H54 (cell line): ENCODE data around the gene INPP5E.

Experiments
- DNase-seq: peaks from one replicate; pipeline ENCODE4 v3.0.0; 2011; ENCODE audit warnings: low spot score, mixed read lengths; ENCODE audit not compliant: insufficient read length
- FAIRE-seq: peaks from 3 replicates; lab custom pipeline; 2011; peaks lifted over from hg19 to GRCh38; lab: Jason Lieb, UNC
- POLR2A ChIP-seq: IDR thresholded peaks from 2 replicates; pipeline ENCODE4 v1.6.1; 2011; ENCODE audit warnings: low read depth, mild to moderate bottlenecking, low read length

INPP5E gene

GRCh38 chr9:136404801-136405136, 34.9 kb downstream of the INPP5E start:
- no peak for FAIRE-seq
- TF ChIP-seq POLR2A, result no peak
- no peak for DNase-seq

DNA sequence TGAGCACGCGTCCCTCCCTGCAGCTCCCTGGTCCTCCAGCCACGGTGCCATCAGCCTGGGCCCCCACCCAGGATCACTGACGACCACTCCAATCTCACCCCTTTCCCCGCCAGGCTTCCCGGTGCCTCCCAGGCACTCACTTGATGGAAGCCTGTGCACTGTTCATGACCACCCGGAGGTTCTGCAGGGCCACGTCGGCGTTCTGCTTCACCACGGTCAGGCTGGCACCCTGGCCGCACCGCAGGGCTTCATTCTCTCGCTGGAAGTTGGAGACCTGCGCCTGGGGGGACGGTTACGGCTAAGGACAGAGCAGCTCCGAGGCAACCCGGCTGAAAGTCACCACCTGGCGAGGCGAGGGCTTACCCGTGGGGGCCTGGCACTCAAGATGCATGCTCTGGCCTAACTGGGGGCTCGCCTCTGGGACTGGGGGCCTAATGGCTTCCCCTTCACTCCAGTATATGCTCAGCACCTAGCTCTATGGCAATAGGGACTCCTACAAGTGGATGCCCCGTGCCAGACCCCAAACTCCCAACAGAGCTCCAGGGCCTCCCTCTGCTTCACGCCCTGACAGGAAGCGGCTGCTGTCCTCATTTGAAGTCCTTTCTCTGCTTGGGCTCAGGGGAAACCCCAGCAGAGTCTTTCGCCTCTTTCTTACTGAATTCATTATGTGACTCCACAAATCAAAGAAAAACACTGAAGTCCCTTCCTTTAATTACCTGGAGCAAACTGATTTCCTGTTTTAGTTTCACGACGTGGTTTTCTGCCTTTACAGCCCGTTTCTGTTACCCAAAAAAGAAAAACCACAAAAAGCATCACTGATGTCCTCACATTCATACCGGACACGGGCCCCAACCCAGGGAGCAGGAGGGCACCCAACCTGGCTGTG, 35.5 kb downstream of the INPP5E start:
- FAIRE-seq (no peak), DNase-seq (no peak)
- no peak for TF ChIP-seq POLR2A

- no peak for DNase-seq
- no peak for TF ChIP-seq POLR2A
- no peak for FAIRE-seq
Measured at GRCh38 chr9:136403538-136403914, 36.1 kb downstream of the INPP5E start.

- DNase-seq, result no peak
- no peak for TF ChIP-seq POLR2A
- FAIRE-seq, result no peak
Measured at GRCh38 chr9:136402067-136402466, 37.6 kb downstream of the INPP5E start.

DNA sequence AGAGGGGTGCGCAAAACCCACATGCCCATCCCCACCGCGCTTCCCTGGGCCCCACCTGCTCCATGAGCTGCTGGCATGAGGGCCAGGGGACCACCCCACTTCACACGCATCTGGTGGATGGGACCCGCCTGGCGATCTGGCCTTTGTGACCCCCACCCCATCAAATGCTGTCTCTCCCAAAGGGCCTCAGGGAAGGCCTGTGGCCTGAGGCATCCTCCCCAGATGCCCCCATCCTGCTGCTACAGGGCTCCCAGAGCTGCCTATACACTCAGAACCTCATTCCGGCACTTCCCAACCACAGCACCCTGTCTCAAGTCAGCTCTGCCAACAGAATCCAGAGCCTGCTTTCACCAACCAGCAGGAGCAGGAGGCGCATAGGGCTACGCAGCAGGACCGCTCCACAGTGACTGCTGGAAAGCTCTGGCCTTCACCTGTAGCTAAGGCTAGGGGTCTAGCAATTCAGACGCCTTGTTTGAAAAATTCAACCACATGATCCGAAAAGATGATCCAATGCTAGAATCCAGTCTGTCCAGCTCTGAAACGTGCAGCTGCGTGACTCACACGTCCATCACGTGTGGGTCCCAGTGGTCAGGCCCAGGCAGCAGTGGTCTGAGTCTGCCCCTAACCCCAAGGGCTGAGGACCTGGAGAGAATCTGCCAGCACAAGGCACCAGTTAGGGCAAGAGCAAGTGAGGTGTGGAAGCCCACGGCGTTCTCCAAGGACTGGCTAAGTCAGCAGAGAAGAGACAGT, 38.3 kb downstream of the INPP5E start:
- no peak for TF ChIP-seq POLR2A
- FAIRE-seq (no peak), DNase-seq (no peak)

DNA sequence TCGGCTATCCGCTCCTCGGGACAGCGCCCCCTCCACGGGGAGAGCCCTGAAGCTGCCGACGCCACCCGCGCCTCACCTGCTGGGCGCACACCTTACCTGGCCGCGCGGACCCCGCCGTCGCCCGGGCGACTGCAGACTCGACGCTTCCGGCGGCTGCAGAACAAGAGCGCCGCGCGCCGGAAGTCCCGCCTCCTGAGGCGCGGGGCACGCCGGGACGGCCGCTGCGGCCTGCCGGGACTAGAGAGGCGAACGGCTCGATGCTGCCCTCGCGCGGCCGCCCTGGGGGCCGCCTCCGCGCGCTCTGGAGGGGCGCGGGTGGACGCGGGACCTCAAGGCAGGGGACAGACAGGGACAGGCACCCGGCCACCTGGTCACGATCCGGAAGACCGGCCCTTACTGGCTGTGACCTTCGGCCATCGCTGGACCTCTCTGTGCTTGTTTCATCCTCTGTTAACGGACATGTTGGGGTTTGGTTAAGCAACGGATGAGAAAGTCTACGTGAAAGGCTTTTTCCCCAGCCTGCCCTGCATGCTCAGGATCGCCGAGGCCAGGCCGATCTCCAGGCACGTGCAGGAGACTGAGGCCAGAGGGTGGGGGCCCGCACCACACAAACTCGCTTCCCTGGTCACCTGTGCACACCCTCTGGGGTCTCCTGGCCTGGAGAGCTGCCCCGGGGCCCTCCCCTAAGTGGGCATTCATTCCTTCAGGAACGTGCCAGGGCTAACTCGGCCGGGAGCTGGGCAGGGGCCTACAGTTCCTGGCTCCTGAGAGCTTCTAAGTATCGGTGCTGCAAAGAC, 39.4 kb downstream of the INPP5E start, which contains the start of gene SNAPC4:
Gene SNAPC4 (minus strand): TSS at position 133 of the 797 bp plus-strand sequence. CDS start 1,742 bp downstream, outside the sequence.
- no peak for FAIRE-seq

DNA sequence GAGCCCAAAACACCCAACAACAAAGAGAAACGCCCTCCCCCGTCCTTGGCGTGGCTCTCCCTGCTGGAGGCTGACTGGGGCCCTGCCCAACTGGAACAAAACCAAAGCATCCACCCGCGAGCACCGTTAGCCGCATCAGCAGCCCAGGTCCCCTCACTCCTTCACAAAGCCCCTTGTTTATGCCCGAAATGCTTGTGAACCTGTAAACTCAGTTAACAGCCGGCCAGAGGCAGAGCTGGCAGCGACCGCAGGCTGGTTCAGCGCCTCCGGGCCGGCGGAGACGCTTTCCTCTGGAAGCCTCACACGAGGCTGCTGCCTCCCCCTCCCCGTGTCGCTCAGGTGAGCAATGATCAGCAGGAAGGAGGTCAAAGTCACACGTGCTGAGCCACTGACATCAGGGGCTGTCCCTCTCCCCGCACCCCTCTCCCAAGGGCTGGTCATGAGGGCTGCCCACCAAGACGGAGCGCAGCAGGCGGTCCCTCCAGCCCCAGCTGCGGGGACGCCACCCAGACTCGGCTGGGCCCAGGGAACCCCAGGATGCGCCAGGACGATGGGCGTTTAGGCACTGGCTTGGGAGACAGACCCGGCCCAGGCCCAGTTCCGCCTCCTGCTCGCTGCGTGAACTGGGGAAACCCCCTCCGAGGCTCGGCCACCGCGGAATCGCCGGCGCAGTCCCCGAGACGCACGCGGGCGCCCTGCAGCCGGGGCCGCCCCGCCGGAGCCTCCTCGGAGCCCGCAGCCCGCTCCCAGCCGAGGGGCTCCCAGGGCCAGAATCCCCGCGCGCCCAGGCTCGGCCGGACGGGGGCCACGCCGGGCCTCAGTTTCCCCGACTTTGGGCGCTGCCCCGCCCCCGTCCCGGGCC, 40.2 kb downstream of the INPP5E start:
- no peak for FAIRE-seq
- no peak for TF ChIP-seq POLR2A

More for the DNA sequence above, 39.4 kb downstream of the INPP5E start, which contains the start of gene SNAPC4:
- peak; percentile 100 for DNase-seq
- peak; percentile 88 for TF ChIP-seq POLR2A

DNA sequence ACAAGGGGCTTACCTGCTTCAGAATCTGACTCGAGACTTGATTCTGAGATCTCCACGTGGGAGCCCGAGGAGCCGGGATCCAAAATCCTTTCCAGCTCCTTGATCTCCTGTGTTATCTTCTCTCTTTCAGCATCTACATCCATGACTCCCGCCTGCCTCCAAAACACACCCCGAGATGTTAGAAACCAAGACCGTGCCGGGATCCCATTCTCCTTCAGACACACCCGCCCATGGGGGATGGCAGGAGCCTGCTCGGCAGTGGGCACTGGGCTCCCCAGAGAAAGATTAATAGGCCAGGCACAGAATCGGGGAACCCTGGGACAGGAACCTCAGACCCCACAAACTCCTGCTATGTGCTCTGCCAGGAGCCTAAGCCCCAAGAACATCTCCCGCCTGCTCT, 41.4 kb downstream of the INPP5E start:
- TF ChIP-seq POLR2A, result no peak
- DNase-seq (no peak), FAIRE-seq (no peak)

More for the DNA sequence above, 40.2 kb downstream of the INPP5E start:
- DNase-seq, result peak; percentile 67

DNA sequence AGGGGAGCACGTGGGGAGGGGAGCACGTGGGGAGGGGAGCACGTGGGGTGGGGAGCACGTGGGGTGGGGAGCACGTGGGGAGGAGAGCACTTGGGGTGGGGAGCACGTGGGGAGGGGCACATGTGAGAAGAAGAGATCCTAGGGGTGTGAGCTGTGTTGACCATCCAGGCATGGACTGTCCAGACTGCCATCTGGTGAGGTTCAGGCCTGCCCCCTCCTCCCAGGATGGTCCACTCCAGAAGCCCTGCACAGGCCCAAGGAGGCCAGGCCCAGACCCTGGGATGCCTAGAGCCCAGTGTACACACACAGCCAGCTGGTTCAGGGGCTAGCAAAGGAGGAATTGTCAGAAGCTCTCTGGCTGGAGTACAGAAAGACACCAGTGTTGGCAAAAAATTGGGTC, 42.0 kb downstream of the INPP5E start:
- no peak for TF ChIP-seq POLR2A
- no peak for DNase-seq
- no peak for FAIRE-seq

DNA sequence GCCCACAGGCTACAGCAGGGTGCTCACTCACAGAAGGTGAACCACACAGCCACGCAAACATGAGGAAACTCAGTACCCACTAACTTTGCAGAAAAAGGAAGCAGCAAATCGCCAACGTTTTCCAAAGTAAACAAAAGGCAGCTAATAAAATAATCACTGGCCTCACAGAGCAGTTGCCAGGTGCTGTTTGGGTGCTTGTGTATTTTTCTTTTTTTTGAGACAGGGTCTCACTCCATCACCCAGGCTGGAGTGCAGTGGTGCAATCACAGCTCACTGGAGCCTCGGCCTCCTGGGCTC, 43.5 kb downstream of the INPP5E start:
- DNase-seq (no peak), FAIRE-seq (no peak)
- TF ChIP-seq POLR2A, result no peak

DNA sequence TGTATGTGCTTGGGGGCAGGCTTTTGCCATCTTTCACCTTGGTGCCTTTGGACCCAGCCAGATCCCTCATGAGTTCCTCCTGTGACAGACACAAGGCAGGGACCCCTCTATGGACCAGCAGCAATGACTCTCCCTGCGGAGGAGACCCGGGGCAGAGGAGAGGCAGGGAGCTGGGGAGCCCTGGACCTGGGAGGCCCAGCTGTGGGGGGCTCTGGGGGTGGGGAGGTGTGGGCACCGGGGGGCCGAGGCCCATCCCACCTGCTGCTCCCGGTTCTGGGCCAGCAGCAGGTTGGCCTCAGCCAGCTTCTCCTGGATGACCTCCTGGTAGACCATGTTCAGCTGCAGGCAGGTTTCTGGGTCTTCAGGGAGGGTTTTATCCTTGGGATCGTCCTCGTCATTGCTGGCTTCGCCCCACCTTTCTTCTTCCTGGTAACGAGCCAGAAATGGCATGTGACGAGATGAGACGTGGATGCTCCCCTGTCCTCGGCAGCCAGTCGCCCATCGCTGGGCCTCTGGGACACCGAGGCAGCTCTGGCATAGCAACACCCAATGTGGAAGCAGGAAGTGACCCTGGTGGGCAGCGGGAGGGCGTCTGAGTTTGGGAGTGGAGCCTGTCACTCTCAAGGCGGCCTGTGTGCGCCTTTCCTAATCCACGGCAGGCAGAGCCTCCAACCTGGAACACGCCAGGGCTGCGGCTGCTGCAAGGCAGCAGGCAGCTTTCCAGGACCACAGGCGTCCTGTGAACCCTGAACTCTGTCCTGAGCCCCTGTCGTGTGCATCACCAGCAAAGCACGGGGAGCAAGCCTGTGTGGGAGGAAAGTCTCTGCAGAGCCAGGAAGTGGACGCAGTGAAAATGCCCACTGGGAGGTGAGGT, 44.1 kb downstream of the INPP5E start:
- DNase-seq (no peak), FAIRE-seq (no peak)
- TF ChIP-seq POLR2A, result no peak

DNA sequence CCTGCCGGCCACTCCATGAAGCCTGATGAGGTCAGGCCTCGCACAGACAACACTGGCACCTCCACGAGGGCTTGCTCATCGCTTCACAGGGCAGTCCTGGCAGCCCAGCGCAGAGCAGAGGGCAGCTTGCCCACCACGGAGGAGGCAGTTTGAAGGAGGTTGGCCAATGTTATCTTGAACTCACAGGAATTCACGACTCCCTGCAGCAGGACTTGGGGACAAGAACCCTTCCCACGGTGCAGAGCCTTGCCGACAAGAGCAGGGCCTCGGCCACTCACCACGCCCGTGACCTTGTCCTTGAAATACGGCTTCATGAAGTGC, 44.7 kb downstream of the INPP5E start:
- no peak for FAIRE-seq

More for the DNA sequence above, 44.7 kb downstream of the INPP5E start:
- no peak for DNase-seq
- TF ChIP-seq POLR2A, result no peak
